ENCODE data around the gene HIVEP3. TPM values are rescaled to one million over a fixed set of nuclear protein-coding genes. Genes with fewer than 3 reads are reported as not detected.
A peak's percentile ranks its signal among the peaks of the same experiment; 100 is the strongest.

The HIVEP3 gene
- total and polyA plus RNA-seq, 7 donors: 0.70 to 3.4 (median 2.1) TPM

- DNase-seq (no peak), ATAC-seq (no peak)
- H3K4me3 ChIP-seq: peak overlapping the region; percentile 80
- intact Hi-C loops (cut with DNase I): loop anchor here in 1 of 2 donors (5.0 kb wide), 1 partner anchor 115 kb away; no protein-coding TSS in a partner anchor
- 39 to 65% (median 52%) methylated on average over 7 of the region's 7 CpGs for WGBS, 3 donors
- no peaks in the 10 kb centered on the region for H3K27me3 ChIP-seq (ENCODE audit: insufficient read depth in 3 of 3, low read length in 2 of 3)
- no peaks in the 10 kb centered on the region for H3K36me3 ChIP-seq (ENCODE audit: insufficient read depth in 1 of 2, low read depth in 1 of 2)
- no peak overlapping the region for H3K27ac ChIP-seq
- no peak for TF ChIP-seq CTCF (IDR thresholded peaks at IDR 0.05)
- no peaks in the 10 kb centered on the region for H3K9me3 ChIP-seq
- peaks cover 29% of the 10 kb centered on the region for H3K4me1 ChIP-seq
These were observed 1.6 kb downstream of the HIVEP3 start for GRCh38 chr1:41917076-41917475.

- H3K36me3 ChIP-seq (ENCODE audit: insufficient read depth in 1 of 2, low read depth in 1 of 2): no peaks in the 10 kb centered on the region
- TF ChIP-seq CTCF (IDR thresholded peaks at IDR 0.05): no peak
- ATAC-seq (no peak), DNase-seq (no peak)
- intact Hi-C loops (cut with DNase I): loop anchor here in 1 of 2 donors (5.0 kb wide), 1 partner anchor 116 kb away; no protein-coding TSS in a partner anchor
- no peak overlapping the region for H3K27ac ChIP-seq
- peaks cover 29% of the 10 kb centered on the region for H3K4me1 ChIP-seq
- no peaks in the 10 kb centered on the region for H3K27me3 ChIP-seq (ENCODE audit: insufficient read depth in 3 of 3, low read length in 2 of 3)
- H3K9me3 ChIP-seq: no peaks in the 10 kb centered on the region
- H3K4me3 ChIP-seq: no peak overlapping the region
- WGBS, 3 donors: 85 to 91% (median 89%) methylated on average over 4 of the region's 4 CpGs
These were observed 2.7 kb downstream of the HIVEP3 start for GRCh38 chr1:41915786-41916571.

GRCh38 chr1:41914516-41914915 lies 4.2 kb downstream of the HIVEP3 start:
- Histone ChIP-seq H3K27me3 (ENCODE audit: insufficient read depth in 3 of 3, low read length in 2 of 3) (no peaks in the 10 kb centered on the region), H3K36me3 (ENCODE audit: insufficient read depth in 1 of 2, low read depth in 1 of 2) (no peaks in the 10 kb centered on the region), H3K9me3 (no peaks in the 10 kb centered on the region), H3K4me1 (peaks cover 17% of the 10 kb centered on the region), H3K27ac (no peak overlapping the region), H3K4me3 (no peak overlapping the region)
- intact Hi-C loops (cut with DNase I): no loop called here
- 60 to 76% (median 68%) methylated on average over 3 of the region's 3 CpGs for WGBS, 3 donors
- no peak for ATAC-seq
- DNase-seq: no peak
- no peak for TF ChIP-seq CTCF (IDR thresholded peaks at IDR 0.05)

GRCh38 chr1:41913014-41913413 lies 5.7 kb downstream of the HIVEP3 start:
- no peak for DNase-seq
- Histone ChIP-seq H3K4me3 (no peak overlapping the region), H3K36me3 (ENCODE audit: insufficient read depth in 1 of 2, low read depth in 1 of 2) (no peaks in the 10 kb centered on the region), H3K27ac (no peak overlapping the region), H3K9me3 (no peaks in the 10 kb centered on the region), H3K27me3 (ENCODE audit: insufficient read depth in 3 of 3, low read length in 2 of 3) (no peaks in the 10 kb centered on the region), H3K4me1 (peaks cover 7% of the 10 kb centered on the region)
- TF ChIP-seq CTCF (IDR thresholded peaks at IDR 0.05): no peak
- WGBS, 3 donors: 89 to 91% (median 90%) methylated on average over 1 of the region's 1 CpG
- ATAC-seq: no peak
- intact Hi-C loops (cut with DNase I): no loop called here
